Lower leg skin (tissue), 3 donors: ENCODE results near the gene HDAC4.

Source experiments
- CTCF ChIP-seq, 3 donors: fragments of 450-650 bp; IDR thresholded peaks; one replicate each; pipeline ENCODE4 v1.5.1; 2016; ENCODE audit warnings: antibody characterized with exemption in 3 of 3, mild to moderate bottlenecking in 3 of 3, moderate library complexity in 2 of 3
- POLR2A ChIP-seq, 2 donors: fragments of 450-650 bp; IDR thresholded peaks; one replicate each; pipeline ENCODE4 v1.6.1; 2016 to 2017; ENCODE audit warnings: antibody characterized with exemption in 2 of 2, mild to moderate bottlenecking in 1 of 2, moderate library complexity in 1 of 2

GRCh38 chr2:239391286-239392071 is 9.3 kb downstream of the HDAC4 start:
- no peak for TF ChIP-seq CTCF (IDR thresholded peaks at IDR 0.05)
- TF ChIP-seq POLR2A (IDR thresholded peaks at IDR 0.05) = no peak
